CD4-positive, CD25-positive, alpha-beta regulatory T cell (primary cell): ENCODE data around the gene COX14. TPM values are rescaled to one million over a fixed set of nuclear protein-coding genes. Genes with fewer than 3 reads are reported as not detected.
"Not testable (repeated sequence)": the region's sequence is repeated elsewhere in the genome, so short reads cannot be mapped to it uniquely, and the experiment has no call there.

ENCODE experiments used
- ATAC-seq, 2 donors: fragments of 150-1000 bp; cut with Tn5 transposase; one replicate each; pipeline ENCODE4 v1.10.0; 2021; ENCODE audit warnings: low read depth in 2 of 2, moderate number of reproducible peaks in 2 of 2, moderate library complexity in 1 of 2
- DNase-seq, 3 donors: peaks; one replicate each; pipeline versions ENCODE4 v3.0.0 to v3.0.0-alpha.2; 2012 to 2022; ENCODE audit warnings: mixed read lengths in 1 of 3
- H3K27ac ChIP-seq: one replicate; pipeline ENCODE4 v1.7.0; 2013; ENCODE audit warnings: mild to moderate bottlenecking, low read length; ENCODE audit not compliant: insufficient read depth, poor library complexity, severe bottlenecking
- H3K27me3 ChIP-seq: one replicate; pipeline ENCODE4 v1.7.0; 2013; ENCODE audit warnings: low read length; ENCODE audit not compliant: control insufficient read depth, insufficient read depth
- H3K36me3 ChIP-seq: one replicate; pipeline ENCODE4 v1.7.0; 2013; ENCODE audit warnings: mild to moderate bottlenecking, low read length, moderate library complexity; ENCODE audit not compliant: control insufficient read depth, insufficient read depth
- H3K4me1 ChIP-seq: 2 replicates; pipeline ENCODE4 v1.7.0; 2013; ENCODE audit warnings: mild to moderate bottlenecking, low read length; ENCODE audit not compliant: insufficient read depth, control insufficient read depth, poor library complexity, severe bottlenecking
- H3K4me3 ChIP-seq: one replicate; pipeline ENCODE4 v1.7.0; 2013; ENCODE audit warnings: low read depth, mild to moderate bottlenecking, low read length, moderate library complexity
- H3K9me3 ChIP-seq, 2 experiments: 1 replicate in 1 of 2; 2 replicates in 1 of 2; pipeline ENCODE4 v1.7.0; 2013; ENCODE audit warnings: low read length in 2 of 2, mild to moderate bottlenecking in 1 of 2, moderate library complexity in 1 of 2; ENCODE audit not compliant: control insufficient read depth in 2 of 2
- H3K27ac Mint-ChIP-seq, 3 donors: one replicate each; pipeline ENCODE4 v1.8.0; 2020 to 2022; ENCODE audit warnings: mild to moderate bottlenecking in 3 of 3, mixed read lengths in 3 of 3, moderate library complexity in 2 of 3
- H3K27me3 Mint-ChIP-seq: one replicate; pipeline ENCODE4 v1.8.0; 2022; ENCODE audit warnings: mild to moderate bottlenecking, mixed read lengths
- H3K36me3 Mint-ChIP-seq: one replicate; pipeline ENCODE4 v1.8.0; 2020; ENCODE audit warnings: mixed read lengths
- H3K4me1 Mint-ChIP-seq, 4 donors: one replicate each; pipeline ENCODE4 v1.8.0; 2020 to 2022; ENCODE audit warnings: mixed read lengths in 4 of 4, mild to moderate bottlenecking in 1 of 4
- H3K4me3 Mint-ChIP-seq, 4 donors: one replicate each; pipeline ENCODE4 v1.8.0; 2020 to 2022; ENCODE audit warnings: mild to moderate bottlenecking in 4 of 4, mixed read lengths in 4 of 4, moderate library complexity in 3 of 4
- H3K9me3 Mint-ChIP-seq, 7 donors: one replicate each; pipeline ENCODE4 v1.8.0; 2020 to 2022; ENCODE audit warnings: mixed read lengths in 7 of 7, mild to moderate bottlenecking in 3 of 7, moderate library complexity in 2 of 7
- polyA plus RNA-seq, 4 donors: library from polyadenylated mRNA; unstranded; fragments of 300-500 nt; fragmentation: Illumina TruSeq; gene quantifications; one replicate each; pipeline ENCODE4 v1.2.3, GENCODE V29; 2021
- total RNA-seq: library from RNA; stranded (reverse); gene quantifications from one replicate; pipeline ENCODE4 v1.2.3, GENCODE V29; 2022

Gene COX14
- total and polyA plus RNA-seq, 5 donors from 2014 or later = 46.4 to 297 (median 258) TPM

- no peaks in the 10 kb centered on the region for H3K27me3 Mint-ChIP-seq
- H3K4me1 Mint-ChIP-seq = peaks cover 28 to 35% (median 29%) of the 10 kb centered on the region in 4 donors
- H3K4me3 ChIP-seq = no peak overlapping the region
- H3K27ac Mint-ChIP-seq = peak overlapping the region in 1 of 3 donors; percentile 45
- no peaks in the 10 kb centered on the region for H3K36me3 Mint-ChIP-seq
- no peak overlapping the region for H3K27ac ChIP-seq
- H3K4me3 Mint-ChIP-seq = no peak overlapping the region
- ATAC-seq (no peak), DNase-seq (no peak)
- H3K36me3 ChIP-seq = peaks cover 5% of the 10 kb centered on the region
- no peaks in the 10 kb centered on the region for H3K27me3 ChIP-seq
- no peaks in the 10 kb centered on the region for H3K9me3 Mint-ChIP-seq
- H3K9me3 ChIP-seq = no peaks in the 10 kb centered on the region
- no peaks in the 10 kb centered on the region for H3K4me1 ChIP-seq
These were observed 37.3 kb downstream of the COX14 start for GRCh38 chr12:50149311-50149710.

GRCh38 chr12:50151047-50151687 lies 39.1 kb downstream of the COX14 start:
- Histone ChIP-seq H3K36me3 (peaks cover 5% of the 10 kb centered on the region), H3K9me3 (no peaks in the 10 kb centered on the region), H3K4me1 (no peaks in the 10 kb centered on the region), H3K27me3 (no peaks in the 10 kb centered on the region), H3K4me3 (no peak overlapping the region), H3K27ac (no peak overlapping the region)
- H3K27me3 Mint-ChIP-seq = no peaks in the 10 kb centered on the region
- no peaks in the 10 kb centered on the region for H3K36me3 Mint-ChIP-seq
- no peaks in the 10 kb centered on the region for H3K9me3 Mint-ChIP-seq
- H3K4me3 Mint-ChIP-seq = no peak overlapping the region
- H3K27ac Mint-ChIP-seq = peak overlapping the region in 2 of 3 donors; percentile 16 to 47
- DNase-seq = no peak
- H3K4me1 Mint-ChIP-seq = peaks cover 23 to 25% (median 24%) of the 10 kb centered on the region in 4 donors
- ATAC-seq = no peak

- H3K27me3 Mint-ChIP-seq, H3K36me3 ChIP-seq, H3K27ac ChIP-seq, DNase-seq, H3K4me3 ChIP-seq, H3K9me3 ChIP-seq, H3K36me3 Mint-ChIP-seq, H3K27me3 ChIP-seq, H3K4me1 ChIP-seq, ATAC-seq, H3K9me3 Mint-ChIP-seq, H3K4me3 Mint-ChIP-seq, H3K27ac Mint-ChIP-seq: not testable (repeated sequence)
- H3K4me1 Mint-ChIP-seq = peaks cover 26 to 35% (median 31%) of the 10 kb centered on the region in 4 donors
These were observed 42.9 kb downstream of the COX14 start for GRCh38 chr12:50154947-50155346.

GRCh38 chr12:50156641-50157040 lies 44.6 kb downstream of the COX14 start:
- H3K27me3 Mint-ChIP-seq = no peaks in the 10 kb centered on the region
- peaks cover 25 to 36% (median 30%) of the 10 kb centered on the region in 4 donors for H3K4me1 Mint-ChIP-seq
- no peak overlapping the region for H3K4me3 Mint-ChIP-seq
- H3K9me3 Mint-ChIP-seq = no peaks in the 10 kb centered on the region
- DNase-seq (no peak), ATAC-seq (no peak)
- no peak overlapping the region for H3K4me3 ChIP-seq
- H3K36me3 ChIP-seq = peaks cover 10% of the 10 kb centered on the region
- no peaks in the 10 kb centered on the region for H3K27me3 ChIP-seq
- peaks cover 4% of the 10 kb centered on the region for H3K36me3 Mint-ChIP-seq
- no peaks in the 10 kb centered on the region for H3K4me1 ChIP-seq
- no peak overlapping the region for H3K27ac ChIP-seq
- H3K9me3 ChIP-seq = no peaks in the 10 kb centered on the region
- peak overlapping the region in 1 of 3 donors; percentile 80 for H3K27ac Mint-ChIP-seq

GRCh38 chr12:50157259-50157658 lies 45.2 kb downstream of the COX14 start:
- peak overlapping the region in 2 of 3 donors; percentile 10 to 80 for H3K27ac Mint-ChIP-seq
- DNase-seq = no peak
- H3K27ac ChIP-seq = no peak overlapping the region
- peaks cover 4% of the 10 kb centered on the region for H3K36me3 Mint-ChIP-seq
- H3K27me3 Mint-ChIP-seq = no peaks in the 10 kb centered on the region
- no peak overlapping the region for H3K4me3 ChIP-seq
- H3K9me3 Mint-ChIP-seq = no peaks in the 10 kb centered on the region
- H3K9me3 ChIP-seq = no peaks in the 10 kb centered on the region
- ATAC-seq = no peak
- H3K36me3 ChIP-seq = peaks cover 10% of the 10 kb centered on the region
- H3K4me1 ChIP-seq = no peaks in the 10 kb centered on the region
- H3K27me3 ChIP-seq = no peaks in the 10 kb centered on the region
- H3K4me1 Mint-ChIP-seq = peaks cover 23 to 36% (median 29%) of the 10 kb centered on the region in 4 donors
- no peak overlapping the region for H3K4me3 Mint-ChIP-seq

GRCh38 chr12:50160643-50161042 lies 48.6 kb downstream of the COX14 start:
- DNase-seq (no peak), ATAC-seq (no peak)
- Histone ChIP-seq H3K4me3 (no peak overlapping the region), H3K4me1 (peaks cover 4% of the 10 kb centered on the region), H3K36me3 (peaks cover 5% of the 10 kb centered on the region), H3K27me3 (no peaks in the 10 kb centered on the region), H3K27ac (no peak overlapping the region), H3K9me3 (no peaks in the 10 kb centered on the region)
- peak overlapping the region in 2 of 3 donors; percentile 9 to 82 for H3K27ac Mint-ChIP-seq
- no peaks in the 10 kb centered on the region for H3K9me3 Mint-ChIP-seq
- H3K4me1 Mint-ChIP-seq = peaks cover 31 to 52% (median 43%) of the 10 kb centered on the region in 4 donors
- H3K4me3 Mint-ChIP-seq = peak overlapping the region in 1 of 4 donors; percentile 21
- H3K36me3 Mint-ChIP-seq = peaks cover 6% of the 10 kb centered on the region
- no peaks in the 10 kb centered on the region for H3K27me3 Mint-ChIP-seq

- no peak overlapping the region for H3K4me3 ChIP-seq
- Mint-ChIP-seq H3K27ac (peak overlapping the region in 1 of 3 donors; percentile 38), H3K4me3 (no peak overlapping the region), H3K4me1 (peaks cover 35 to 55% (median 46%) of the 10 kb centered on the region in 4 donors), H3K36me3 (peaks cover 10% of the 10 kb centered on the region), H3K9me3 (no peaks in the 10 kb centered on the region), H3K27me3 (no peaks in the 10 kb centered on the region)
- ATAC-seq (no peak), DNase-seq (no peak)
- H3K27ac ChIP-seq = no peak overlapping the region
- no peaks in the 10 kb centered on the region for H3K27me3 ChIP-seq
- no peaks in the 10 kb centered on the region for H3K9me3 ChIP-seq
- peaks cover 15% of the 10 kb centered on the region for H3K4me1 ChIP-seq
- H3K36me3 ChIP-seq = peaks cover 5% of the 10 kb centered on the region
These were observed 50.2 kb downstream of the COX14 start for GRCh38 chr12:50162230-50162629.

- H3K4me1 Mint-ChIP-seq = peaks cover 24 to 49% (median 35%) of the 10 kb centered on the region in 4 donors
- peak overlapping the region; percentile 12 to 93 (median 51) for H3K27ac Mint-ChIP-seq
- H3K36me3 ChIP-seq = peaks cover 3% of the 10 kb centered on the region
- H3K36me3 Mint-ChIP-seq = peaks cover 6% of the 10 kb centered on the region
- H3K27me3 Mint-ChIP-seq = no peaks in the 10 kb centered on the region
- H3K27ac ChIP-seq = no peak overlapping the region
- no peaks in the 10 kb centered on the region for H3K9me3 Mint-ChIP-seq
- H3K4me1 ChIP-seq = peaks cover 15% of the 10 kb centered on the region
- no peaks in the 10 kb centered on the region for H3K9me3 ChIP-seq
- no peaks in the 10 kb centered on the region for H3K27me3 ChIP-seq
- H3K4me3 ChIP-seq = no peak overlapping the region
- ATAC-seq (no peak), DNase-seq (no peak)
- H3K4me3 Mint-ChIP-seq = peak overlapping the region; percentile 4 to 92 (median 68)
These were observed 52.9 kb downstream of the COX14 start for GRCh38 chr12:50164963-50165362.
